Adrenal gland (tissue), 5 donors: Measurements from ENCODE around the gene KCNC1.

Experiments
- POLR2A ChIP-seq, 2 donors: fragments of 450-650 bp; IDR thresholded peaks; one replicate each; pipeline ENCODE4 v1.6.1; 2017; ENCODE audit warnings: antibody characterized with exemption in 2 of 2, mild to moderate bottlenecking in 2 of 2, moderate library complexity in 1 of 2
- TF ChIP-seq, protein P1 (sequence below), 6 experiments: fragments of 450-650 bp in 4 of 6; fragments of 200-600 bp in 2 of 6; sonication (generic) in 1 of 6; IDR thresholded peaks; 1 replicate in 5 of 6; 2 replicates in 1 of 6; pipeline versions ENCODE4 v1.5.1 to v1.8.0; 2016 to 2021; ENCODE audit warnings: antibody characterized with exemption in 6 of 6, mild to moderate bottlenecking in 2 of 6, moderate library complexity in 1 of 6
- donor health status: DM: no; HTN: no; CAD: no.

- TF ChIP-seq, protein P1, sequence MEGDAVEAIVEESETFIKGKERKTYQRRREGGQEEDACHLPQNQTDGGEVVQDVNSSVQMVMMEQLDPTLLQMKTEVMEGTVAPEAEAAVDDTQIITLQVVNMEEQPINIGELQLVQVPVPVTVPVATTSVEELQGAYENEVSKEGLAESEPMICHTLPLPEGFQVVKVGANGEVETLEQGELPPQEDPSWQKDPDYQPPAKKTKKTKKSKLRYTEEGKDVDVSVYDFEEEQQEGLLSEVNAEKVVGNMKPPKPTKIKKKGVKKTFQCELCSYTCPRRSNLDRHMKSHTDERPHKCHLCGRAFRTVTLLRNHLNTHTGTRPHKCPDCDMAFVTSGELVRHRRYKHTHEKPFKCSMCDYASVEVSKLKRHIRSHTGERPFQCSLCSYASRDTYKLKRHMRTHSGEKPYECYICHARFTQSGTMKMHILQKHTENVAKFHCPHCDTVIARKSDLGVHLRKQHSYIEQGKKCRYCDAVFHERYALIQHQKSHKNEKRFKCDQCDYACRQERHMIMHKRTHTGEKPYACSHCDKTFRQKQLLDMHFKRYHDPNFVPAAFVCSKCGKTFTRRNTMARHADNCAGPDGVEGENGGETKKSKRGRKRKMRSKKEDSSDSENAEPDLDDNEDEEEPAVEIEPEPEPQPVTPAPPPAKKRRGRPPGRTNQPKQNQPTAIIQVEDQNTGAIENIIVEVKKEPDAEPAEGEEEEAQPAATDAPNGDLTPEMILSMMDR (IDR thresholded peaks at IDR 0.05) = no peak
- TF ChIP-seq POLR2A (IDR thresholded peaks at IDR 0.05) = no peak
Measured at GRCh38 chr11:17746096-17746495, 11.5 kb downstream of the KCNC1 start.
